HG02852 (cell line): ENCODE data around the gene DNAH12.
"Not testable (repeated sequence)": the region's sequence is repeated elsewhere in the genome, so short reads cannot be mapped to it uniquely, and the experiment has no call there.

Source experiments
- ATAC-seq: cut with Tn5 transposase; IDR thresholded peaks from one replicate; pipeline ENCODE4 v1.9.1; 2021; ENCODE audit warnings: mild to moderate bottlenecking, moderate library complexity; ENCODE audit not compliant: unreplicated experiment

Gene DNAH12

GRCh38 chr3:57530071-57530608 lies 14.0 kb downstream of the DNAH12 start:
- ATAC-seq = no peak

GRCh38 chr3:57518276-57518915 lies 25.7 kb downstream of the DNAH12 start:
- no peak for ATAC-seq

- no peak for ATAC-seq
These were observed 32.0 kb downstream of the DNAH12 start for GRCh38 chr3:57512166-57512565.

GRCh38 chr3:57505901-57506300 lies 38.2 kb downstream of the DNAH12 start:
- no peak for ATAC-seq

DNA sequence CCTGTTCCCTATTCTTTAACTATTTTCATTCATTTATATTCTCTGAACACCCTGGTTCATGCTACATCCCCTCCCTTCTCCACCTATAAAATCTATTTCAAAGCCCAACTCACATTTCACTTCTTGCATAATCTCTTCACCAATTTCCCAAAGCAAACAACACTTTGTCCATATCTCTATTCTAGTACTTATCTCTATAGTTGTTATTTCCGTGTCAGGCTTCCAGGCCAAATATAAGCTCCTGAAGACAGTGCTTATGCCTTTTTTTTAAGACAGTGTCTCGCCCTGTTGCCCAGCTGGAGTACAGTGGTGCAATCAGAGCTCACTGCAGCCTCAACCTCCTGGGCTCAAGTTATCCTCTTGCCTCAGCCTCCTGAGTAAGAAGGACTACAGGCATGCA lies 43.6 kb downstream of the DNAH12 start:
- ATAC-seq = no peak

- no peak for ATAC-seq
These were observed 46.2 kb downstream of the DNAH12 start for GRCh38 chr3:57497904-57498303.

DNA sequence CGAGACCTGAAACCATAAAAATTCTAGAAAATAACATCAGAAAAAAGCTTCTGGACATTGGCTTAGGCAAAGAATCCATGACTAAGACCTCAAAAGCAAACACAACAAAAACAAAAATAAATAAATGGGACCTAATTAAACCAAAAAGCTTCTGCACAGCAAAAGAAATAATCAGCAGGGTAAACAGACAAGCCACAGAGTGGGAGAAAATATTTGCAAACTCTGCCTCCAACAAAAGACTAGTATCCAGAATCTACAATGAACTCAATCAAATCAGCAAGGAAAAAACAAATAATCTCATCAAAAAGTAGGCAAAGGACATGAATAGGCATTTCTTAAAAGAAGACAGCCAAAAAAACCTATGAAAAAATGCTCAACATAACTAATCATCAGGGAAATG lies 59.6 kb downstream of the DNAH12 start:
- ATAC-seq = no peak

DNA sequence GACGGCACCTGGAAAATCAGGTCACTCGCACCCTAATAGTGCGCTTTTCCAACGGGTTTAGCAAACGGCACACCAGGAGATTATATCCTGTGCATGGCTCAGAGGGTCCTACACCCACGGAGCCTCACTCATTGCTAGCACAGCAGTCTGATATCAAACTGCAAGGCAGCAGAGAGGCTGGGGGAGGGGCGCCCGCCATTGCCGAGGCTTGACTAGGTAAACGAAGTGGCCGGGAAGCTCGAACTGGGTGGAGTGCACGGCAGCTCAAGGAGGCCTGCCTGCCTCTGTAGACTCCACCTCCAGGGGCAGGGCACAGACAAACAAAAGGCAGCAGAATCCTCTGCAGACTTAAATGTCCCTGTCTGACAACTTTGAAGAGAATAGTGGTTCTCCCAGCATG lies 67.0 kb downstream of the DNAH12 start:
- ATAC-seq = not testable (repeated sequence)

GRCh38 chr3:57464801-57465200 lies 79.3 kb downstream of the DNAH12 start:
- ATAC-seq = no peak

GRCh38 chr3:57464011-57464410 lies 80.1 kb downstream of the DNAH12 start:
- ATAC-seq = no peak

DNA sequence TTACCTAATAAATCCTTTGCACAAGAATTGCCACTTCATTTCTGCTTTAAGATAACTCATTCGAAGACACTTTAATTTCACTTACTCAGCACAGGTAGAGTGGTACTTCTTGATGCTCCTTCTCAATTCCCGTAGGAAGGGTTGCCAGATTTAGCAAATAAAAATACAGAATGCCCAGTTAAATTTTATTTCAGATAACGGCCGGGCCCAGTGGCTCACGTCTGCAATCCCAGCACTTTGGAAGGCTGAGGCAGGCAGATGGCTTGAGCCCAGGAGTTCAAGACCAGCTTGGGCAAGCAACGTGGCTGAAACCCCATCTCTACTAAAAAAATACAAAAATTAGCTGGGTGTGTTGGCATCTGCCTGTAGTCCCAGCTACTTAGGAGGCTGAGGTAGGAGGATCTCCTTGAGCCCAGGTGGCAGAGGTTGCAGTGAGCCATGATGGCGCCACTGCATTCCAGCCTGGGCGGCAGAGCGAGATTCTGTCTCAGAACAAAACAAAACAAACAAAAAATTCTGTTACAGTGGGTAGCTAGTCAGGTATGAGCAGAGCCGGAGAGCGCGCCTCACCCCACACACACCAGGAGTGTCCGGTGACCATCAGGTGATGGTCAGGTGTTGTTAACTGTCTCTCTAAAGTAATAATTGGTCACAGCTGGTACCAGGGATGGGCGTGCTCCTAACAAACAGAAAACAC lies 92.8 kb downstream of the DNAH12 start:
- no peak for ATAC-seq

DNA sequence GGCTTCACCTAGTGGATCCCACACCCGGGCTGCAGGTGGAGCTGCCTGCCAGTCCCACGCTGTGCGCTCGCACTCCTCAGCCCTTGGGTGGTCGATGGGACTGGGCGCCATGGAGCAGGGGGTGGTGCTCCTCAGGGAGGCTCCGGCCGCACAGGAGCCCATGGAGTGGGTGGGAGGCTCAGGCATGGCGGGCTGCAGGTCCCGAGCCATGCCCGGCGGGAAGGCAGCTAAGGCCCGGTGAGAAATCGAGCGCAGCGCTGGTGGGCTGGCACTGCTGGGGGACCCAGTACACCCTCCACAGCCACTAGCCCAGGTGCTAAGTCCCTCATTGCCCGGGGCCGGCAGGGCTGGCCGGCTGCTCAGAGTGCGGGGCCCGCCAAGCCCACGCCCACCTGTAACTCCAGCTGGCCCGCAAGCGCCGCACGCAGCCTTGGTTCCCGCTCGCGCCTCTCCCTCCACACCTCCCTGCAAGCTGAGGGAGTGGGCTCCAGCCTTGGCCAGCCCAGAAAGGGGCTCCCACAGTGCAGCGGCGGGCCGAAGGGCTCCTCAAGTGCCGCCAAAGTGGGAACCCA lies 94.8 kb downstream of the DNAH12 start:
- ATAC-seq = not testable (repeated sequence)

- not testable (repeated sequence) for ATAC-seq
These were observed 95.7 kb downstream of the DNAH12 start for GRCh38 chr3:57448489-57448888.

DNA sequence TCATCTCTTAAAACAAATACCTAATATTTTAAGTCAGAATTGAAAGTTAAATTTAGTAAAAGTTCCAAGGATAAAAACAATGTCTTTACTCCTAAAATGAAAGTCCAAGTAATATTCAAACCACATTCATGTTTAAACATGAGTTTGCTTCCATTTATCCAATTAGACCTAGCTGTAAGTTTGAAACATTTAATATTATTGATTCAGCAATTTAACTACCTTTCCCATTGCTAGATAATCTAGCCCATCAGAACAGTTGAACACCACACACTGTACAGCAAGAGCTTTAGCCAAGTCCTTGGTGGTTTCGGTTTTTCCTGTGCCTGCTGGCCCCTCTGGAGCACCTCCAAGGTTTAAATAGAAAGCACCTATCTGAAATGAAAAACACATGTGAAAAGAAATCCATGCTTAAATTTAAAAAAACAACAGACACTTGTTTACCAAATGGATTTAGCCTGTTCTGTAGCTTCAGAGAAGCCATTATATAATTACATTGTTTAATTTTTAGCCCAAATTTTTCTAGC lies 97.8 kb downstream of the DNAH12 start:
- ATAC-seq = no peak

DNA sequence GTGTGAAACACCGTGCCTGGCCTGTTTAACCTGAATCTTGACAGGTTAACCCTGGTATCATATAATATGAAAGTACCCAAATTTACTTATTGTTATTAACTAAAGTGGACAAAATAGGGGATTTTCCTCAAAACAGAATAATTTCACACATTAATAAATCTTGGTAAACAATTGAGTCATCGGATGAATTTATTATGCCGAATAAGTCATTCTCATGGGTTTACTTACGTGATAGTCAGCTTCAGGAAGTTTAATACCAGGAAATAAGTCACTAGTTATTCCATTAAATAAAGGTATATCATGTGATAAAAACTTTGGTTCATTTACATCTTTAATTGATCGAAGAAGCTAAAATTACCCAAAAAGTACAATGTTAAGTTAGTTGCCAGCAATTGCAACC lies 99.7 kb downstream of the DNAH12 start:
- ATAC-seq = no peak

DNA sequence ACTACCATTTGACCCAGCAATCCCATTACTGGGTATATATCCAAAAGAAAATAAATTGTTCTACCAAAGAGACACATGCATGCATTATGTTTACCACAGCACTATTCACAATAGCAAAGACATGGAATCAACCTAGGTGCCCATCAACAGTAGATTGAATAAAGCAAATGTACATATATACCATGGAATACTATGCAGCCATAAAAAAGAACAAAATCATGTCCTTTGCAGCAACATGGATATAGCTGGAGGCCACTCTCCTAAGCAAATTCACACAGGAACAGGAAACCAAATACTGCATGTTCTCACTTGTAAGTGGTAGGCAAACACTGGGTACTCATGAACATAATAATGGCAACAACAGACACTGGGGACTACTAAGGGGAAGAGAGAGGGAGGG lies 104.0 kb downstream of the DNAH12 start:
- not testable (repeated sequence) for ATAC-seq

DNA sequence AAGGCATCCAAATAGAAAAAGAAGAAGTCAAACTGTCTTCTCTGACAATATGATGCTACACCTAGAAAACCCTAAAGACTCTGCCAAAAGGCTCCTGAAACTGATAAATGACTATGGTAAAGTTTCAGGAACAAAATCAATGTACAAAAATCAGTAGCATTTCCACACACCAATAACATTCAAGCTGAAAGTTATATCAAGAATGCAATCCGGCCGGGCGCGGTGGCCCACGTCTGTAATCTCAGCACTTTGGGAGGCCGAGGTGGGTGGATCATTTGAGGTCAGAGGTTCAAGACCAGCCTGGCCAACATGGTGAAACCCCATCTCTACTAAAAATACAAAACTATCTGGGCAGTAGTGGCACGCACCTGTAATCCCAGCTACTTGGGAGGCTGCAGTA lies 105.7 kb downstream of the DNAH12 start:
- not testable (repeated sequence) for ATAC-seq

DNA sequence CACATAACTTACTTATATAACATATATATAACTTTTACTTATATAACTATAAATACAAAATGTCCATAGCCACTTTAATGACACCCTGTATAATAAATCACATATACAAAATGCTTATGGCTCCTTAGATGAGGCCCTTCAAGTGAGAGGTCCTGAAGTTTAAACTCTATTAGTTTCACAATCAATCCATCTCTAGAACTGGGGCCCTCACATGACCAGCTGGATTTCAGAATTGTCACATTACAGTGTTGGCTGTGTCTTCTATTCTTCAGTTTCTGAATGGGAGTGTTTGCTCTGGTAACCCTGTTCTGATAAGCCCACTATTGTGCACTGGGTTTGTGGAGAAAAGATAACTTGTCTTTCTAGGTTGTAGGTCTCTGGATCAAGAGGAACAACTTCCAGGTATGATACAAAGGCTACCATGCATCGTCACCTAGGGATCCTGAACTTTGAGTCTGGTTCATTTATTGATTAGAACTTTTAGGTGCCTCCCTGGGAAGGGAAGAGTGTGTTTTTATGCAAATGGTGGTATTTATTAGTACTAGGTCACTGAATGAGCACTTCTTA lies 107.9 kb downstream of the DNAH12 start:
- ATAC-seq = no peak

- ATAC-seq = no peak
These were observed 110.1 kb downstream of the DNAH12 start for GRCh38 chr3:57434041-57434440.

- ATAC-seq = no peak
These were observed 120.8 kb downstream of the DNAH12 start for GRCh38 chr3:57423335-57423734.

- no peak for ATAC-seq
These were observed 122.8 kb downstream of the DNAH12 start for GRCh38 chr3:57421336-57421735.

DNA sequence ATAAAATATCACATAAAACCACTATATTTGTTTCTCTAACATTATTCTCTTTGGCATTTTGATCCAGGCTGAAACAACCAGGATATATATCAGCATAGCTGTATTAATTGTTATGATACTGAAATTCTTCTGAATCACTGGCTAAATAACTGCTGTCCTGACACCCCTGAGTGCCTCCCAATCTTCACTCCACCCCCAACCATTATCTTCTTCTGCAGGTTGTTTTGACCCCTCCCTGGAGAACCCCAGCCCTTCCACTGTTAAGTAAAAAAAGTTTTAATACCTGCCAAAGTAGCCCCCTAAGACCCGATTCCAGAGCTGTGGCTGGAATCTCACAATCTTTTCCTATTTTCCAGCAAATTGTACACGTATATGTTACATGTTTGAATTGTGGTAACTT lies 124.1 kb downstream of the DNAH12 start:
- ATAC-seq = no peak
